ENCODE measurements around the gene SVIP.

The SVIP gene

GRCh38 chr11:22829231-22830081 lies at the start of gene SVIP:
Gene SVIP, minus strand, starts transcription at chr11:22829801. Its CDS starts 53 bp downstream, at chr11:22829748.
- peak; percentile 92 to 93 for DNase-seq

GRCh38 chr11:22878604-22879003 lies 49.0 kb upstream of the SVIP start:
- DNase-seq, result no peak

- DNase-seq, result no peak
Observed at GRCh38 chr11:22878039-22878438, 48.4 kb upstream of the SVIP start.

GRCh38 chr11:22875869-22876473 lies 46.4 kb upstream of the SVIP start:
- DNase-seq, result peak; percentile 42 to 79

- DNase-seq, result no peak
Observed at GRCh38 chr11:22869325-22869724, 39.7 kb upstream of the SVIP start.

- DNase-seq, result no peak
Observed at GRCh38 chr11:22860241-22860640, 30.6 kb upstream of the SVIP start, which contains the start of gene CCDC179. Gene CCDC179, minus strand, starts transcription at chr11:22860474. Its CDS starts 53 bp downstream, at chr11:22860421.

GRCh38 chr11:22859756-22860155 lies 30.2 kb upstream of the SVIP start:
- DNase-seq, result no peak

GRCh38 chr11:22851477-22851876 lies 21.9 kb upstream of the SVIP start:
- DNase-seq, result no peak

- no peak for DNase-seq
Observed at GRCh38 chr11:22846726-22847125, 17.1 kb upstream of the SVIP start.

GRCh38 chr11:22832315-22833015 lies 2.9 kb upstream of the SVIP start:
- DNase-seq, result no peak

GRCh38 chr11:22830082-22830414 lies 447 bp upstream of the SVIP start:
- DNase-seq, result no peak

GRCh38 chr11:22828373-22828772 lies 1.2 kb downstream of the SVIP start:
- DNase-seq, result no peak

GRCh38 chr11:22822203-22822602 lies 7.4 kb downstream of the SVIP start:
- DNase-seq, result no peak

- DNase-seq, result no peak
Observed at GRCh38 chr11:22809893-22810292, 19.7 kb downstream of the SVIP start.

GRCh38 chr11:22808571-22809197 lies 20.9 kb downstream of the SVIP start:
- DNase-seq, result no peak

GRCh38 chr11:22807855-22808570 lies 21.6 kb downstream of the SVIP start:
- no peak for DNase-seq

- DNase-seq, result no peak
Observed at GRCh38 chr11:22807391-22807790, 22.2 kb downstream of the SVIP start.

- DNase-seq, result no peak
Observed at GRCh38 chr11:22802861-22803260, 26.7 kb downstream of the SVIP start.

- DNase-seq, result no peak
Observed at GRCh38 chr11:22800482-22800881, 29.1 kb downstream of the SVIP start.

GRCh38 chr11:22798901-22799300 lies 30.7 kb downstream of the SVIP start:
- DNase-seq, result no peak

- DNase-seq, result no peak
Observed at GRCh38 chr11:22797047-22797446, 32.6 kb downstream of the SVIP start.

GRCh38 chr11:22795914-22796313 lies 33.7 kb downstream of the SVIP start:
- no peak for DNase-seq

GRCh38 chr11:22792497-22792896 lies 37.1 kb downstream of the SVIP start:
- DNase-seq, result no peak
